Activated naive CD8-positive, alpha-beta T cell treated with anti-CD3 and anti-CD28 coated beads, Interleukin-2, amount 10 ng/mL, durations not matched to agents 7 days and 5 days (primary cell): ENCODE measurements around the gene PLXDC2. TPM values are rescaled to one million over a fixed set of nuclear protein-coding genes. Genes with fewer than 3 reads are reported as not detected.

ENCODE experiments used
- ATAC-seq: fragments of 150-1000 bp; cut with Tn5 transposase; one replicate; pipeline ENCODE4 v1.10.0; 2021; ENCODE audit warnings: low read depth, moderate library complexity
- POLR2A ChIA-PET: fragments of 350-600 bp; sonication (Branson Sonifier 250); formaldehyde crosslinking; loops from one replicate; lab custom pipeline; 2021; ENCODE audit warnings: antibody characterized with exemption; lab: Charles Lee
- DNase-seq: peaks from one replicate; pipeline ENCODE4 v3.0.0; 2021
- H3K27ac Mint-ChIP-seq: one replicate; pipeline ENCODE4 v1.8.0; 2022; ENCODE audit warnings: mild to moderate bottlenecking, mixed read lengths
- H3K27me3 Mint-ChIP-seq: one replicate; pipeline ENCODE4 v1.8.0; 2022; ENCODE audit warnings: mild to moderate bottlenecking, moderate library complexity, mixed read lengths
- H3K36me3 Mint-ChIP-seq: one replicate; pipeline ENCODE4 v1.8.0; 2021; ENCODE audit warnings: mild to moderate bottlenecking, mixed read lengths
- H3K4me1 Mint-ChIP-seq: one replicate; pipeline ENCODE4 v1.8.0; 2021; ENCODE audit warnings: mixed read lengths
- H3K4me3 Mint-ChIP-seq: one replicate; pipeline ENCODE4 v1.8.0; 2022; ENCODE audit warnings: mild to moderate bottlenecking, moderate library complexity, mixed read lengths
- H3K9me3 Mint-ChIP-seq: one replicate; pipeline ENCODE4 v1.8.0; 2021; ENCODE audit warnings: mixed read lengths
- total RNA-seq, 2 experiments: library from RNA; stranded (reverse); gene quantifications; one replicate each; pipeline ENCODE4 v1.2.3, GENCODE V29; 2021

Gene PLXDC2
- total RNA-seq, 2 experiments from 2014 or later: 0.86 to 1.0 TPM

DNA sequence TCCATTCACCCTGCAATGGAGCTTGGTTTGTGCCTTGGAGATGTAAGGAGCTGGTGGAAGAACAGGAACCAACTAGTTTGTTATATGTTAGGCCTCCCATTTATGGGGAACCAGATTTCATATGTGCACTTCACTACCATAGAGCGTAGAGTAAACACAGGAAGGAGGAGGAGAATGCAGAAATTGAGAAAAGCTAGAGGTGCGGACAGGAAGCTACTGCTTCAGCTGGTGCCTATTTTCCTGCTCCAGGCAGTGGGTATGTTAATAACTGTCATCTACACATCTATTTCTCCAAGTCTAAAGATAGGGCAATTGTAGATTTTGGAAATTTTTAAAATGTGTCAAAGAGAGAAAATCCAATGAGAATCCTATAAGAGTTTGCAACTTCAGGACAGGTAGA, 482.2 kb downstream of the PLXDC2 start:
- peaks cover 15% of the 10 kb centered on the region for H3K9me3 Mint-ChIP-seq

DNA sequence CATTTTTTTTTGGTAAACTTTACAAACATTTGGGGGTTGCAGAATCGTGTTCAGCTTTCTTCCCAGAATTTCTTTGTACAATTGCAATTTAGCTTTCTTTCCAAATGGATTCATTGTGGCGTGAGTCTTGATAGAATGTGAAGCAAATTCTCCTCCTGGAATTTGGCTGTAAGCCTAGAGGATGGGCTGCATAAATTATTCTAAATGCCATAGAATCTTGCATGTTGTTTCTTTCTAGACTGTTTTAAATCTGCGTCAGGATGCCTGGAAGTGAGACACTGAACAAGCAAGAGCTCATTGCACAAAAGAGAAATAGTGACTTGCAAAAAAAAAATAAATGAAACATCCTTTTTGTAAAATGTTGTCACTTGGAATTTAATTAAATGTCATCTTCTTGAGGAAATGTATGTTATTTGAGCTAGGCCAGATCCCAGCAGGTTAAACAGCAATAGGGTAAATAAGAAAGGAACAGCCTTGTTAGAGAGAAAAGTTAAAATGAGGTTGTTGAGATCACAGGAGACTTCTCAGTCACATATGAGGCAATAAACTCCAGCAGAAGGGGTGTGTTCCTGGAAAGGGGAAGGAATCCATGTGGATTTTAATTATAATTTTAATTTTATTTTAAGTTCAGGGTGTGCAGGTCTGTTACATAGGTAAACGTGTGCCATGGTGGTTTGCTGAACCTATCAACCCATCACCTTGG, 483.0 kb downstream of the PLXDC2 start:
- Mint-ChIP-seq H3K27ac (no peak overlapping the region), H3K4me1 (no peaks in the 10 kb centered on the region), H3K4me3 (no peak overlapping the region), H3K36me3 (no peaks in the 10 kb centered on the region), H3K27me3 (no peaks in the 10 kb centered on the region), H3K9me3 (peaks cover 15% of the 10 kb centered on the region)
- POLR2A ChIA-PET: no interaction called here
- DNase-seq (no peak), ATAC-seq (no peak)

More for the DNA sequence above, 482.2 kb downstream of the PLXDC2 start:
- DNase-seq (no peak), ATAC-seq (no peak)
- Mint-ChIP-seq H3K4me1 (no peaks in the 10 kb centered on the region), H3K27ac (no peak overlapping the region), H3K4me3 (no peak overlapping the region), H3K36me3 (no peaks in the 10 kb centered on the region), H3K27me3 (no peaks in the 10 kb centered on the region)
- POLR2A ChIA-PET: no interaction called here

GRCh38 chr10:20300735-20301134, 484.5 kb downstream of the PLXDC2 start:
- Mint-ChIP-seq H3K36me3 (no peaks in the 10 kb centered on the region), H3K4me1 (no peaks in the 10 kb centered on the region), H3K27me3 (no peaks in the 10 kb centered on the region), H3K27ac (no peak overlapping the region), H3K9me3 (peaks cover 18% of the 10 kb centered on the region), H3K4me3 (no peak overlapping the region)
- POLR2A ChIA-PET: no interaction called here
- ATAC-seq (no peak), DNase-seq (no peak)

GRCh38 chr10:20302033-20302432, 485.8 kb downstream of the PLXDC2 start:
- ATAC-seq (no peak), DNase-seq (no peak)
- no peaks in the 10 kb centered on the region for H3K36me3 Mint-ChIP-seq
- H3K27me3 Mint-ChIP-seq: no peaks in the 10 kb centered on the region
- H3K4me3 Mint-ChIP-seq: no peak overlapping the region
- POLR2A ChIA-PET: no interaction called here
- H3K27ac Mint-ChIP-seq: no peak overlapping the region
- H3K4me1 Mint-ChIP-seq: no peaks in the 10 kb centered on the region
- peaks cover 18% of the 10 kb centered on the region for H3K9me3 Mint-ChIP-seq

DNA sequence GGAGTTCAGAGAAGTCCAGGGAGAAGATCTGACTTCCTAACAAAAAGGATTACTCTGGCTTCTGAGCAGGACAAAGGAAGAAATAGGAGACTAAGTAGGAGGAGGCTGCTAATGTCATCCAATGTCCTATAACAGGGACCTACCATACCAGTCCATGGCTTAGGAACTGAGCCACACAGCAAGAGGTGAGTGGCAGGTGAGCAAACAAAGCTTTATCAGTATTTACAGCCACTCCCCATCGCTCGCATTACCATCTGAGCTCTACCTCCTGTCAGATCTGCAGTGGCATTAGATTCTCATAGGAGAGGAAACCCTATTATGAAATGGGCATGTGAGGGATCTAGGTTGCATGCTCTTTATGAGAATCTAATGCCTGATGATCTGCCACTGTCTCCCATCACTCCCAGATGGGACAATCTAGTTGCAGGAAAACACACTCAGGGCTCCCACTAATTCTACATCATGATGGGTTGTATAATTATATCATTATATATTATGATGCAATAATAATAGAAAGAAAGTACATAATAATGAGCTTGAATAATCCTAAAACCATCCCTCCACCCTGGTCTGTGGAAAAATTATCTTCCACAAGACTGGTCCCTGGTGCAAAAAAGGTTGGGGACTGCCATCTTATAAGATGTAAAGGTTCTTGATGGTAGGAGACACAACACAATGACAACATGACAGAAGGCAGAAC, 487.4 kb downstream of the PLXDC2 start:
- Mint-ChIP-seq H3K4me1 (no peaks in the 10 kb centered on the region), H3K27ac (no peak overlapping the region), H3K4me3 (no peak overlapping the region), H3K27me3 (no peaks in the 10 kb centered on the region), H3K9me3 (peaks cover 15% of the 10 kb centered on the region), H3K36me3 (no peaks in the 10 kb centered on the region)
- POLR2A ChIA-PET: no interaction called here
- DNase-seq (no peak), ATAC-seq (no peak)

DNA sequence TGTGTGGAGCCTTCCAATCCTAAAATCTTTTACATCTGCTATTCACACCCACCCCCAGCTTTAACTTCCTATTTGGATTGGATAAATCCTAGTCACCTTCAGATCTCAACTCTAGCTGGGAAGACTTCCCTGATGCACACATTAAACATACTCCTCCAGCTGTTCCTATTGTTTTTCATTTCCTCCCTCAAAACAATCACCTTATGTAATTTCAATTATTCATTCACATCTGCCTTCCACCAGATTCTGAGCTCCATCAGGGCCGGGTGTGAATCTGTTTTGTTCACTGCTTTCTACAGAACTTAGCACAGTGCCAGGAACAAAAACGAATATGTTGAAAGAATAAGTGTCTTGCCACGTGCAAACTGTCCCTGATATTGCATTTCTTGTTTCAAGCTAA, 497.4 kb downstream of the PLXDC2 start:
- Mint-ChIP-seq H3K27me3 (no peaks in the 10 kb centered on the region), H3K36me3 (no peaks in the 10 kb centered on the region), H3K9me3 (peaks cover 13% of the 10 kb centered on the region), H3K27ac (no peak overlapping the region), H3K4me3 (no peak overlapping the region), H3K4me1 (no peaks in the 10 kb centered on the region)
- DNase-seq: no peak
- POLR2A ChIA-PET: no interaction called here
- ATAC-seq: no peak

- POLR2A ChIA-PET: no interaction called here
- H3K27me3 Mint-ChIP-seq: no peaks in the 10 kb centered on the region
- no peak overlapping the region for H3K27ac Mint-ChIP-seq
- no peaks in the 10 kb centered on the region for H3K4me1 Mint-ChIP-seq
- DNase-seq (no peak), ATAC-seq (no peak)
- H3K9me3 Mint-ChIP-seq: peaks cover 8% of the 10 kb centered on the region
- H3K4me3 Mint-ChIP-seq: no peak overlapping the region
- no peaks in the 10 kb centered on the region for H3K36me3 Mint-ChIP-seq
These were observed 498.2 kb downstream of the PLXDC2 start for GRCh38 chr10:20314431-20314830.

GRCh38 chr10:20327954-20328353, 511.7 kb downstream of the PLXDC2 start:
- no peak for DNase-seq
- Mint-ChIP-seq H3K36me3 (no peaks in the 10 kb centered on the region), H3K27ac (no peak overlapping the region), H3K4me3 (no peak overlapping the region), H3K4me1 (no peaks in the 10 kb centered on the region), H3K27me3 (no peaks in the 10 kb centered on the region), H3K9me3 (peaks cover 3% of the 10 kb centered on the region)
- no peak for ATAC-seq
- POLR2A ChIA-PET: no interaction called here

DNA sequence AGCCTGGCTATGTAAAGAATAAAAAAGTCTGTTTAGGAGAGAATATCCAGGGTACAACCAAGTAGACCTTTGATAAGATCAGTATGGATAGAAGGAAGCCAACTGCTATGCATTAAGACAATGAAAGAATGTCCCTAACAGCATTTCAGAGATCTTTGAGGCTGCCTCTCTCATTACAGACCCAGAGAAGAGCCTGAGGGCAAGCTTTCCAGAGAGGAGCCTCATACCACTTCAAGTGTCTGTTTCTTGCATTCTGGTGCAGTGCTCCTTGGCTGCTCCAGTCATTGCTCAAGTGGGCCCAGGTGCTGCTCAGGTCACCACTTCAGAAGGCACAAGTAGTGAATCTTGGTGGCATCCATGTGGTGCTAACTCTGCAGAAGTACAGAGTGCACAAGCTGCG, 514.0 kb downstream of the PLXDC2 start:
- DNase-seq (no peak), ATAC-seq (no peak)
- H3K4me3 Mint-ChIP-seq: no peak overlapping the region
- no peaks in the 10 kb centered on the region for H3K36me3 Mint-ChIP-seq
- H3K27me3 Mint-ChIP-seq: no peaks in the 10 kb centered on the region
- H3K27ac Mint-ChIP-seq: no peak overlapping the region
- POLR2A ChIA-PET: no interaction called here
- no peaks in the 10 kb centered on the region for H3K4me1 Mint-ChIP-seq
- peaks cover 11% of the 10 kb centered on the region for H3K9me3 Mint-ChIP-seq

- Mint-ChIP-seq H3K36me3 (no peaks in the 10 kb centered on the region), H3K27me3 (no peaks in the 10 kb centered on the region), H3K4me1 (no peaks in the 10 kb centered on the region), H3K9me3 (peaks cover 20% of the 10 kb centered on the region), H3K27ac (no peak overlapping the region), H3K4me3 (no peak overlapping the region)
- no peak for ATAC-seq
- no peak for DNase-seq
- POLR2A ChIA-PET: no interaction called here
These were observed 518.3 kb downstream of the PLXDC2 start for GRCh38 chr10:20334559-20334958.
